ENCODE results near the gene MKX.

The MKX gene

DNA sequence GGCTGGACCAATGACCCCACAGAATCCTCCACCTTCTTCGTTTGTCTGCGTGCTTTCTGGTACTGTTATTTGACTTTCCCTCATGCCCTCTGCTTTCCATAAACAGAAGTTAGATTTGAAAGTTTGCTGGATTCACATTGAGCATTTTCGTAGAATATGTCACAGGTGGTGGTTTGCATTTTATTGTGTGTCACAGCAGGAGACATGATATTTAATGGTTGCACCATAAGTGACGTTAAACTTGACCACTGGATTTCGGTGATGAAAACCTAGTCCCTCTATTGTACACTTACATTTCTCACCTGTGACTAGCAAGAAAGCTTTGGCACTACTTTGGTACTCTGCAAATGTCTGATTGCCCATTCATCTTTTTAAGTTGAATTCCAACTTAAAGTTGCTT is 15.2 kb upstream of the MKX start:
- no peaks in the 10 kb centered on the region for H3K27me3 ChIP-seq (ENCODE audit: insufficient read depth, low read length, poor library complexity, severe bottlenecking)
- H3K9ac ChIP-seq (ENCODE audit: low read depth, low read length, poor library complexity, severe bottlenecking): no peak overlapping the region
- no peaks in the 10 kb centered on the region for H3F3A ChIP-seq (ENCODE audit: low read depth)
- H3K4me2 ChIP-seq (ENCODE audit: low read depth, low read length, poor library complexity, severe bottlenecking): no peak overlapping the region
- TF ChIP-seq CTCF (conservative IDR thresholded peaks at IDR 0.05; ENCODE audit: low read length): no peak
- no peak for TF ChIP-seq EZH2phosphoT487 (IDR thresholded peaks at IDR 0.05; ENCODE audit: borderline replicate concordance)
- no peaks in the 10 kb centered on the region for H3K9me3 ChIP-seq (ENCODE audit: insufficient read depth, low read depth, low read length)
- H3K36me3 ChIP-seq (ENCODE audit: insufficient read depth, low read length): no peaks in the 10 kb centered on the region
- no peaks in the 10 kb centered on the region for H3K9me2 ChIP-seq (replicated peaks; ENCODE audit: low read depth, low read length)
- no peaks in the 10 kb centered on the region for H4K20me1 ChIP-seq (ENCODE audit: insufficient read depth, low read length, poor library complexity, severe bottlenecking)
- H2AFZ ChIP-seq (ENCODE audit: low read length): no peak overlapping the region
- no peaks in the 10 kb centered on the region for H3K79me2 ChIP-seq (ENCODE audit: insufficient read depth, low read length)
- no peaks in the 10 kb centered on the region for H3K4me1 ChIP-seq (ENCODE audit: insufficient read depth, low read length, poor library complexity, severe bottlenecking)
- H3K4me3 ChIP-seq (ENCODE audit: low read length, poor library complexity, severe bottlenecking): no peak overlapping the region

DNA sequence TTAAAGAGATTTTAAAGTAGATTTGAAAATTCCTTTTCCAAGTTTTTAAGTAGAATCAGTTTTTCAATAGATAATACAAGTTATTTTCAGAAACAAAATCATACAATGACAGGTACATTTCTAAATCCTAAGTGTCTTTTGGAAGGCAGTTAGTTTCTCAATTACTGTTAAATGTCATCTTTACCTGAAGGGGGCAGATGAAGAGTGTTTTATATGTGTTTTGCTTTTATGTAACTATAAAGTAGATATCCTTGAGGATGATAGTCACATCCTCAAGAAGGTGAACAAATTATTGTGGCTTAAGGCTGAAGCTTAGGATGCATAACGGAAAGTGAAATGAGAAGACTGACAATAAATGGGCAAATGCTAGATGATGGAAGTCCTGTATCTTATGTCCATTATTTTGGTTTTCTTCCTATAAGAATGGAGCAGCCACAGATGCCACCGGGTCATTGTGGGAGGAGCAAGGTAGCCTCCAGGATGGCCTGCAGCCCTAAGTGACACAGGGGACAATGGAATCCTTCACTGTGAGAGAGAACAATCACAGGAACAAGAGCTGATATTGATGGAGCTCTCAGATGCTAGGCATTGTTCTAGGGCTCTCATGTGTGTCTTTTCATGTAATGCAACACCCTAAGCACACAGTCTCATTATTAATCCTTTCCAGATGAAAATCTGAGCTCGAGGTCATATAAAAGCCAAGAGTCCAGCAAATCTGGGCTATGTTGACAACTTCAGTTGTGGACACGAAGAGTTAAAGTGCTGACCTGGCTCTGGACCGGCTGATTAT is 14.1 kb upstream of the MKX start:
- Histone ChIP-seq H3K9me2 (replicated peaks; ENCODE audit: low read depth, low read length) (no peaks in the 10 kb centered on the region), H3K27me3 (ENCODE audit: insufficient read depth, low read length, poor library complexity, severe bottlenecking) (no peaks in the 10 kb centered on the region)

GRCh38 chr10:27752673-27753237 is 7.1 kb upstream of the MKX start:
- H3K4me2 ChIP-seq (ENCODE audit: low read depth, low read length, poor library complexity, severe bottlenecking): no peak overlapping the region

More for the DNA sequence above, 14.1 kb upstream of the MKX start:
- Histone ChIP-seq H3K4me3 (ENCODE audit: low read length, poor library complexity, severe bottlenecking) (no peak overlapping the region), H4K20me1 (ENCODE audit: insufficient read depth, low read length, poor library complexity, severe bottlenecking) (no peaks in the 10 kb centered on the region), H3K9me3 (ENCODE audit: insufficient read depth, low read depth, low read length) (no peaks in the 10 kb centered on the region), H3K4me2 (ENCODE audit: low read depth, low read length, poor library complexity, severe bottlenecking) (no peak overlapping the region), H3K4me1 (ENCODE audit: insufficient read depth, low read length, poor library complexity, severe bottlenecking) (no peaks in the 10 kb centered on the region), H3K36me3 (ENCODE audit: insufficient read depth, low read length) (no peaks in the 10 kb centered on the region), H3K9ac (ENCODE audit: low read depth, low read length, poor library complexity, severe bottlenecking) (no peak overlapping the region), H3F3A (ENCODE audit: low read depth) (no peaks in the 10 kb centered on the region), H3K79me2 (ENCODE audit: insufficient read depth, low read length) (no peaks in the 10 kb centered on the region), H2AFZ (ENCODE audit: low read length) (no peak overlapping the region)
- TF ChIP-seq EZH2phosphoT487 (IDR thresholded peaks at IDR 0.05; ENCODE audit: borderline replicate concordance) (no peak), CTCF (conservative IDR thresholded peaks at IDR 0.05; ENCODE audit: low read length) (peak; percentile 58)

More at GRCh38 chr10:27752673-27753237, 7.1 kb upstream of the MKX start:
- Histone ChIP-seq H3K27me3 (ENCODE audit: insufficient read depth, low read length, poor library complexity, severe bottlenecking) (no peaks in the 10 kb centered on the region), H3K79me2 (ENCODE audit: insufficient read depth, low read length) (no peaks in the 10 kb centered on the region), H3K9me2 (replicated peaks; ENCODE audit: low read depth, low read length) (no peaks in the 10 kb centered on the region), H3K4me1 (ENCODE audit: insufficient read depth, low read length, poor library complexity, severe bottlenecking) (peaks cover 30% of the 10 kb centered on the region), H3K36me3 (ENCODE audit: insufficient read depth, low read length) (no peaks in the 10 kb centered on the region), H3K9me3 (ENCODE audit: insufficient read depth, low read depth, low read length) (no peaks in the 10 kb centered on the region), H2AFZ (ENCODE audit: low read length) (no peak overlapping the region), H4K20me1 (ENCODE audit: insufficient read depth, low read length, poor library complexity, severe bottlenecking) (no peaks in the 10 kb centered on the region), H3F3A (ENCODE audit: low read depth) (no peaks in the 10 kb centered on the region), H3K4me3 (ENCODE audit: low read length, poor library complexity, severe bottlenecking) (no peak overlapping the region), H3K9ac (ENCODE audit: low read depth, low read length, poor library complexity, severe bottlenecking) (no peak overlapping the region)
- TF ChIP-seq CTCF (conservative IDR thresholded peaks at IDR 0.05; ENCODE audit: low read length) (no peak), EZH2phosphoT487 (IDR thresholded peaks at IDR 0.05; ENCODE audit: borderline replicate concordance) (no peak)
